Liver (tissue), 3 donors: ENCODE data around the gene IER2.

Source experiments
- GABPA ChIP-seq, 2 donors: IDR thresholded peaks in 1 of 2; conservative IDR thresholded peaks in 1 of 2; 2 replicates each; pipeline ENCODE4 v1.6.1; 2016; ENCODE audit warnings: antibody characterized with exemption in 2 of 2, mild to moderate bottlenecking in 1 of 2, moderate library complexity in 1 of 2
- JUND ChIP-seq, 2 donors: IDR thresholded peaks; 2 replicates each; pipeline ENCODE4 v1.6.1; 2016; ENCODE audit warnings: antibody characterized with exemption in 2 of 2
- RAD21 ChIP-seq, 2 donors: IDR thresholded peaks; 2 replicates each; pipeline ENCODE4 v1.6.1; 2016; ENCODE audit warnings: antibody characterized with exemption in 2 of 2, mild to moderate bottlenecking in 2 of 2
- RXRA ChIP-seq, 2 donors: IDR thresholded peaks; 2 replicates each; pipeline ENCODE4 v1.6.1; 2017 to 2018; ENCODE audit warnings: antibody characterized with exemption in 2 of 2, mild to moderate bottlenecking in 1 of 2
- SP1 ChIP-seq: IDR thresholded peaks from 2 replicates; pipeline ENCODE4 v1.6.1; 2018; ENCODE audit warnings: antibody characterized with exemption, mild to moderate bottlenecking
- TAF1 ChIP-seq: conservative IDR thresholded peaks from 2 replicates; pipeline ENCODE4 v1.6.1; 2016; ENCODE audit warnings: antibody characterized with exemption, mild to moderate bottlenecking
- YY1 ChIP-seq: IDR thresholded peaks from 2 replicates; pipeline ENCODE4 v1.6.1; 2016; ENCODE audit warnings: antibody characterized with exemption, mild to moderate bottlenecking
- TF ChIP-seq, protein P1 (sequence below): fragments of 150-350 bp; IDR thresholded peaks from 2 replicates; pipeline ENCODE4 v1.5.1; 2017; ENCODE audit warnings: improper control_type of control experiment, low read depth, low read length; ENCODE audit not compliant: missing input control
- TF ChIP-seq, protein P2 (sequence below): IDR thresholded peaks from 2 replicates; pipeline ENCODE4 v1.6.1; 2016; ENCODE audit warnings: antibody characterized with exemption
- TF ChIP-seq, protein P3 (sequence below): IDR thresholded peaks from 2 replicates; pipeline ENCODE4 v1.6.1; 2016; ENCODE audit warnings: antibody characterized with exemption, mild to moderate bottlenecking
- TF ChIP-seq, protein P4 (sequence below): IDR thresholded peaks from 2 replicates; pipeline ENCODE4 v1.6.1; 2016; ENCODE audit warnings: antibody characterized with exemption
- donor health status: healthy.
- donor health status: healthy.

DNA sequence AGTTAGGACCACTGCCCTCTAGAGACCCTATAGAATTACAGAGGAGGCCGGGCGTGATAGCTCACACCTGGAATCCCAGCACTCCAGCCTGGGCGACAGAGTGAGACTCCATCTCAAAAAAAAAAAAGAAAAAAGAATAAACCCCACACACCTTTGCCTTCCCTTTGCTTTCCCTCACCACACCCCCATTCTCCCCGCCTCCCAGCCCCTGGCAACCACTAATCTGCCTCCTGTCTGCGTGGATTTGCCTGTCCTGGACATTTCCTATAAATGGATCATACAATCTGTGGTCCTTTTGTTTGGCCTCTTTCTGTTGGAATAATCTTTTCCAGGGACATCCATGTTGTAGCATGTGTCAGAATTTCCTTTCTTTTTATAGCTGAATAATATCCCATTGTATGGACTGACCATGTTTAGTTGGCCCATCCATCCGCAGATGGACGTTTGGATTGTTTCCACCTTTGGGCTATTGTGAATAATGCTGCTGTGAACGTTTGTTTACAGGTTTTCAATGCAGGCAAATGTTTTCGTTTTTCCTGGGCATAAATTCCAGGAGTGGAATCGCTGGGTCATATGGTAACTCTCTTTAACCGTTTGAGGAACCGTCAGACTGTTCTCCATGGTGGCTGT, 16.9 kb upstream of the IER2 start:
- TF ChIP-seq, protein P1, sequence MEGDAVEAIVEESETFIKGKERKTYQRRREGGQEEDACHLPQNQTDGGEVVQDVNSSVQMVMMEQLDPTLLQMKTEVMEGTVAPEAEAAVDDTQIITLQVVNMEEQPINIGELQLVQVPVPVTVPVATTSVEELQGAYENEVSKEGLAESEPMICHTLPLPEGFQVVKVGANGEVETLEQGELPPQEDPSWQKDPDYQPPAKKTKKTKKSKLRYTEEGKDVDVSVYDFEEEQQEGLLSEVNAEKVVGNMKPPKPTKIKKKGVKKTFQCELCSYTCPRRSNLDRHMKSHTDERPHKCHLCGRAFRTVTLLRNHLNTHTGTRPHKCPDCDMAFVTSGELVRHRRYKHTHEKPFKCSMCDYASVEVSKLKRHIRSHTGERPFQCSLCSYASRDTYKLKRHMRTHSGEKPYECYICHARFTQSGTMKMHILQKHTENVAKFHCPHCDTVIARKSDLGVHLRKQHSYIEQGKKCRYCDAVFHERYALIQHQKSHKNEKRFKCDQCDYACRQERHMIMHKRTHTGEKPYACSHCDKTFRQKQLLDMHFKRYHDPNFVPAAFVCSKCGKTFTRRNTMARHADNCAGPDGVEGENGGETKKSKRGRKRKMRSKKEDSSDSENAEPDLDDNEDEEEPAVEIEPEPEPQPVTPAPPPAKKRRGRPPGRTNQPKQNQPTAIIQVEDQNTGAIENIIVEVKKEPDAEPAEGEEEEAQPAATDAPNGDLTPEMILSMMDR: no peak
- TF ChIP-seq RAD21 (IDR thresholded peaks at IDR 0.05): no peak
- no peak for TF ChIP-seq YY1
- TF ChIP-seq GABPA (IDR thresholded peaks at IDR 0.05 in 1 of 2, conservative IDR thresholded peaks at IDR 0.05 in 1 of 2): no peak
- TF ChIP-seq, protein P2, sequence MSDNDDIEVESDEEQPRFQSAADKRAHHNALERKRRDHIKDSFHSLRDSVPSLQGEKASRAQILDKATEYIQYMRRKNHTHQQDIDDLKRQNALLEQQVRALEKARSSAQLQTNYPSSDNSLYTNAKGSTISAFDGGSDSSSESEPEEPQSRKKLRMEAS: no peak
- no peak for TF ChIP-seq RXRA (IDR thresholded peaks at IDR 0.05)
- no peak for TF ChIP-seq JUND (IDR thresholded peaks at IDR 0.05)
- no peak for TF ChIP-seq TAF1
- TF ChIP-seq, protein P3, sequence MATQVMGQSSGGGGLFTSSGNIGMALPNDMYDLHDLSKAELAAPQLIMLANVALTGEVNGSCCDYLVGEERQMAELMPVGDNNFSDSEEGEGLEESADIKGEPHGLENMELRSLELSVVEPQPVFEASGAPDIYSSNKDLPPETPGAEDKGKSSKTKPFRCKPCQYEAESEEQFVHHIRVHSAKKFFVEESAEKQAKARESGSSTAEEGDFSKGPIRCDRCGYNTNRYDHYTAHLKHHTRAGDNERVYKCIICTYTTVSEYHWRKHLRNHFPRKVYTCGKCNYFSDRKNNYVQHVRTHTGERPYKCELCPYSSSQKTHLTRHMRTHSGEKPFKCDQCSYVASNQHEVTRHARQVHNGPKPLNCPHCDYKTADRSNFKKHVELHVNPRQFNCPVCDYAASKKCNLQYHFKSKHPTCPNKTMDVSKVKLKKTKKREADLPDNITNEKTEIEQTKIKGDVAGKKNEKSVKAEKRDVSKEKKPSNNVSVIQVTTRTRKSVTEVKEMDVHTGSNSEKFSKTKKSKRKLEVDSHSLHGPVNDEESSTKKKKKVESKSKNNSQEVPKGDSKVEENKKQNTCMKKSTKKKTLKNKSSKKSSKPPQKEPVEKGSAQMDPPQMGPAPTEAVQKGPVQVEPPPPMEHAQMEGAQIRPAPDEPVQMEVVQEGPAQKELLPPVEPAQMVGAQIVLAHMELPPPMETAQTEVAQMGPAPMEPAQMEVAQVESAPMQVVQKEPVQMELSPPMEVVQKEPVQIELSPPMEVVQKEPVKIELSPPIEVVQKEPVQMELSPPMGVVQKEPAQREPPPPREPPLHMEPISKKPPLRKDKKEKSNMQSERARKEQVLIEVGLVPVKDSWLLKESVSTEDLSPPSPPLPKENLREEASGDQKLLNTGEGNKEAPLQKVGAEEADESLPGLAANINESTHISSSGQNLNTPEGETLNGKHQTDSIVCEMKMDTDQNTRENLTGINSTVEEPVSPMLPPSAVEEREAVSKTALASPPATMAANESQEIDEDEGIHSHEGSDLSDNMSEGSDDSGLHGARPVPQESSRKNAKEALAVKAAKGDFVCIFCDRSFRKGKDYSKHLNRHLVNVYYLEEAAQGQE: no peak
- no peak for TF ChIP-seq SP1
- TF ChIP-seq, protein P4, sequence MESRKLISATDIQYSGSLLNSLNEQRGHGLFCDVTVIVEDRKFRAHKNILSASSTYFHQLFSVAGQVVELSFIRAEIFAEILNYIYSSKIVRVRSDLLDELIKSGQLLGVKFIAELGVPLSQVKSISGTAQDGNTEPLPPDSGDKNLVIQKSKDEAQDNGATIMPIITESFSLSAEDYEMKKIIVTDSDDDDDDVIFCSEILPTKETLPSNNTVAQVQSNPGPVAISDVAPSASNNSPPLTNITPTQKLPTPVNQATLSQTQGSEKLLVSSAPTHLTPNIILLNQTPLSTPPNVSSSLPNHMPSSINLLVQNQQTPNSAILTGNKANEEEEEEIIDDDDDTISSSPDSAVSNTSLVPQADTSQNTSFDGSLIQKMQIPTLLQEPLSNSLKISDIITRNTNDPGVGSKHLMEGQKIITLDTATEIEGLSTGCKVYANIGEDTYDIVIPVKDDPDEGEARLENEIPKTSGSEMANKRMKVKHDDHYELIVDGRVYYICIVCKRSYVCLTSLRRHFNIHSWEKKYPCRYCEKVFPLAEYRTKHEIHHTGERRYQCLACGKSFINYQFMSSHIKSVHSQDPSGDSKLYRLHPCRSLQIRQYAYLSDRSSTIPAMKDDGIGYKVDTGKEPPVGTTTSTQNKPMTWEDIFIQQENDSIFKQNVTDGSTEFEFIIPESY: no peak
